ENCODE results near the gene ZNF223.
A peak's percentile ranks its signal among the peaks of the same experiment; 100 is the strongest.

ZNF223 gene

DNA sequence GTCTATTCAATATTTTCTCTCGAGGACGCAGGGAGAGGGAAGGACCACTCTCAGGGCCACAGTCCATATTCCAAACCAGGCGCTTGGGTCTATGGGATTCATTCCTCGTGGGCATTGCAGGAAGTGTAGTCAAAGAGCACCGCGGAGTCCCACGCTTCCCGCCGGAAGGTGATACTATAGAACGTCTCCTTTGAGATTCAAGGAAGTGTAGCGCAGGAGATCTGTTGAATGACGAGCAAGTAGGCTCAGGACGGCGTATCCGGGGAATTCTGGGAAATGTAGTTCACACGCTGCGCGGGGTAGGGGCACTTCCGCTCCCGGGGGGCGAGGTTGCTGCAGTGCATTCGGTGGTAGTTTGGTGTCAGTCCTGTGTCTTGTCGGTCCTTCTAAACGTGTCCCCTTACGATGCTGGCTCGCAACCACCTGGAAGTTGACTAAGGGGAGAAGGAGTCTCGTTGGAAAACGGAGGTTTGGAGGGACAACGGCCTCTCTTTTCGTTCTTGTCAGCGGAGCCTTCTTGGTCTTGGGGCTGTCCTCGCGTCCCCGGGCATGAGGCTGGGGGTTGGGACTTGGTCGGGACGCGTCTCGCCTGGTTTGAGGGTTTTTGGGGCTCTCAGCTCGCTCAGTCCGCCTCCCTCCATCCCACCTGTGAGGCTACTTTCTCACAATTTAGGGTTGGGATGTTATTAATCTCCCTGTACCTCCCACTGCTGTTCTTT is 20.1 kb downstream of the ZNF223 start, which contains the start of gene ZNF284:
Gene ZNF284 (plus strand): TSS at position 336 of the 719 bp plus-strand sequence. CDS start 4,231 bp downstream, outside the sequence.
- peaks cover 5 to 12% of the 10 kb centered on the region in 2 donors for H3K4me1 ChIP-seq (ENCODE audit: control insufficient read depth in 1 of 2, insufficient read depth in 2 of 2, low read length in 2 of 2)
- H3K27ac ChIP-seq (ENCODE audit: low read length) = peak within 1 kb of the TSS; percentile 28
- H3K9me3 ChIP-seq (ENCODE audit: control insufficient read depth in 1 of 2, low read length in 2 of 2) = peaks cover 6 to 12% of the 10 kb centered on the region in 2 donors
- H3K36me3 ChIP-seq (ENCODE audit: control insufficient read depth in 1 of 2, insufficient read depth in 2 of 2, low read length in 2 of 2) = peaks cover 4 to 24% of the 10 kb centered on the region in 2 donors
- H3K27me3 ChIP-seq (ENCODE audit: low read depth, low read length) = no peaks in the 10 kb centered on the region
- H3K4me3 ChIP-seq (ENCODE audit: low read depth in 1 of 2, low read length in 2 of 2) = peak within 1 kb of the TSS; percentile 79 to 97

DNA sequence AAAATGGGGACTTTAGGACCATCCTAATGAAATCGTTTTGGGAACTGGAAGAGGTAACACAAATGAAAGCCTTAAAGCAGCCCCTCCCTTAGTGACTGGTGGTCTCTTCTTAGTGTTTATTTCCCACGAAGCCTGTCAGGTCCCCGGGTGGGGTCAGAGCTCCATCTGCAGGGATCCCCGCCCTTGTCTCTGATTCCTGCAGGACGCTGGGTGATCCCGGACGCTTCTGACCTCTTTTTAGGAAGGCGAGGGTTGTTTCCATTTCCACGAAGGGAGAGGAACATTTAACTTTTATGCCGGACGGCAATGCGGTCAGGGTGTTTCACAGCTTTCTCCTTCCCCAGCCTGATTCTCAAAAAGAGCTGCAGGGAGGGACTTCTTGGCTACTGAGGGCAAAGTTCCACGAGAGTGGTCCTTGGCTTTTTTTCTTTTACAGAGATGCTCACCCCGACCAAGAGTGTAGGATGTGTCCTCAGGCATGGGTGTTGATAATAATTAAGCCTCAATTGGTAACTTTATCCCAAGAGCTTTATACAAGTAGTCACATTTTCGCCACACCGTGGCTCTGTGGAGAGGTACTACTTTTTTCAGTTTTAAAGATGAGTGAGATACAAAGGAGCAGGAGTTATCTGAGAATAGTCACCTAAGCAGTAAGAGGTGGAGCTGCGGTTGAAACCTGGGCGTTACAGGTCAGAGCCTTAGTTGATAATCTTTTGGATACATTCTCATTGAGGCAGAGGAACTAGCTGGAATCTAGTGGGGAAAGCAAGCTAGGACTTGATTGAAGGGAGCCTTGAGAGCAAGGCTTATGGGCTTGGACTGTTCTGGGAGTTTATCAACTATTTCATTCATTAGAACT is 20.9 kb downstream of the ZNF223 start:
- Histone ChIP-seq H3K36me3 (ENCODE audit: control insufficient read depth in 1 of 2, insufficient read depth in 2 of 2, low read length in 2 of 2) (peaks cover 2 to 23% of the 10 kb centered on the region in 2 donors), H3K27me3 (ENCODE audit: low read depth, low read length) (no peaks in the 10 kb centered on the region), H3K27ac (ENCODE audit: low read length) (peak overlapping the region; percentile 8), H3K9me3 (ENCODE audit: control insufficient read depth in 1 of 2, low read length in 2 of 2) (peaks cover under 1 to 5% of the 10 kb centered on the region in 2 donors), H3K4me3 (ENCODE audit: low read depth in 1 of 2, low read length in 2 of 2) (peak overlapping the region; percentile 79 to 97), H3K4me1 (ENCODE audit: control insufficient read depth in 1 of 2, insufficient read depth in 2 of 2, low read length in 2 of 2) (peaks cover 5 to 12% of the 10 kb centered on the region in 2 donors)

DNA sequence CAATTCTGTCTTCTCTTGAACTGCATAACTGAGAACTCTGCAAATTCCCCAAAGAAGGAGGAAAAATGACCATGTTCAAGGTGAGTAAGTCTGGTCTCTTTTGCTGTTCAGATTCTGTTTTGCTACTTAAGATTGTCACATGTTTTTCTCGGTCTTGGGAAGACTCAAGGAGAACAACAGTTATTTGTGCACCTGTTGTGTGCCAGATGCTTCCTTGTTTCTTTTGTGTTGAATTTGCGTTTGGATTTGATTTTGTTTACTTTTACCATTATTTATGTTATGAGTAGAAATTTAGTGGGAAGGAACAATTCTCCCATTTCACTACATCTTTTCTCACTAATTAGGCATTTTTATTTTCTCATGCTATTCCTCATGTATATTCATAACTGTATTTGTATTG is 24.5 kb downstream of the ZNF223 start:
- H3K36me3 ChIP-seq (ENCODE audit: control insufficient read depth in 1 of 2, insufficient read depth in 2 of 2, low read length in 2 of 2) = peaks cover 13 to 24% of the 10 kb centered on the region in 2 donors
- H3K4me1 ChIP-seq (ENCODE audit: control insufficient read depth in 1 of 2, insufficient read depth in 2 of 2, low read length in 2 of 2) = peaks cover 5 to 12% of the 10 kb centered on the region in 2 donors
- H3K9me3 ChIP-seq (ENCODE audit: control insufficient read depth in 1 of 2, low read length in 2 of 2) = no peaks in the 10 kb centered on the region
- no peak overlapping the region for H3K4me3 ChIP-seq (ENCODE audit: low read depth in 1 of 2, low read length in 2 of 2)
- H3K27me3 ChIP-seq (ENCODE audit: low read depth, low read length) = no peaks in the 10 kb centered on the region
- H3K27ac ChIP-seq (ENCODE audit: low read length) = no peak overlapping the region

DNA sequence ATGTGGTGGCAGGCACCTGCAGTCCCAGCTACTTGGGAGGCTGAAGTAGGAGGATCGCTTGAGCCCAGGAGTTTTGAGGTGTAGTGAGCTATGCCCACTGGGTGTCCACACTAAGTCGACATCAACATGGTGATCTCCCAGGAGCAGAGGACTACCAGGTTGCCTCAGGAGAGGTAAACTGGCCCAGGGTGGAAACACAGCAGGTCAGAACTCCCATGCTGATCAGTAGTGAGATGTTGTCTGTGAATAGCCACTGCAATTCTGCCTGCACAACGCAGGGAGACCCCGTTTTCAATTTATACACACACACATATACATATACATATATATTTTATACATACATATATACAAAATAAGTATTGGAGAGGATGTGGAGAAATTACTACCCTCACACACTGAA is 40.3 kb downstream of the ZNF223 start:
- Histone ChIP-seq H3K4me1 (ENCODE audit: control insufficient read depth in 1 of 2, insufficient read depth in 2 of 2, low read length in 2 of 2) (peaks cover 0 to 11% of the 10 kb centered on the region in 2 donors), H3K36me3 (ENCODE audit: control insufficient read depth in 1 of 2, insufficient read depth in 2 of 2, low read length in 2 of 2) (peaks cover 3 to 21% of the 10 kb centered on the region in 2 donors), H3K9me3 (ENCODE audit: control insufficient read depth in 1 of 2, low read length in 2 of 2) (no peaks in the 10 kb centered on the region), H3K4me3 (ENCODE audit: low read depth in 1 of 2, low read length in 2 of 2) (no peak overlapping the region), H3K27me3 (ENCODE audit: low read depth, low read length) (no peaks in the 10 kb centered on the region), H3K27ac (ENCODE audit: low read length) (no peak overlapping the region)

DNA sequence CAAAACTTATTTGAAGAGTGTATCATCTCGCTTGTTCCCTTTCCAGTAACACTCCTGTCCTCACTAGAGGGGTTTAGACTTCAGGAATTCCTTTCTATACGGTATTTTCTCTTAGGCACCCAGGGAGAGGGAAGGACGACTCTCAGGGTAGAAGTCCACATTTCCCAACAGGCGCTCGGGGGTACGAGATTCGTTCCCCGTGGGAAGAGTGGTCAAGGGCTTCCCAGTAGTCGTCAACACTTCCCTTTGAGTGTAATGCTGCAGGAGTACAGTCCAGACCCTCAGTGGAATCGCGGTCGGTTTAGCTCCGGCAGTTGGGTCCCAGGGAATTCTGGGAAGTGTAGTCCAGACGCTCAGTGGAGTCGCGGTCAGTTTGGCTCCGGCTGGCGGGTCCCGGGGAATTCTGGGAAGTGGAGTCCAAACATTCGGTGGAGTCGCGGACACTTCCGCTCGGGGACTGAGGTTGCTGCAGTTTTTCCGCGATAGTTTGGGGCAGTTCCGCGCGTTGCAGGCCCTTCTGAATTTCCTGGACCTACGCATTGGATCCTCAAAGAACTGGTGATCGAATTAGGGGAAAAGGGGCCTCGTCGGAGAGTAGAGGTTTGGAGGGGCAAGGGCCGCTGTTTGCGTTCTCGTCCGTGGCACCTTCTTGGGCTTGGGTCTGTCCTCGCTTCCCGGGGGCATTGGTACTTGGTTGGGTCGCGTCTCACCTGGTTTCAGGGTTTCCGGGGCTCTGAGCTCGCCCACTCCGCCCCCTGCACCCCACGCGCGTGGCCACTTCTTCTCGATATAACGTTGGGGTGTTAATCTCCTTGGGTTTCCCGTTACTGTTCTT is 42.3 kb downstream of the ZNF223 start, which contains the start of gene ZNF224:
Gene ZNF224 (plus strand): TSS at position 431 of the 835 bp plus-strand sequence. CDS start 3,513 bp downstream, outside the sequence.
- Histone ChIP-seq H3K4me3 (ENCODE audit: low read depth in 1 of 2, low read length in 2 of 2) (peak within 1 kb of the TSS; percentile 89 to 94), H3K36me3 (ENCODE audit: control insufficient read depth in 1 of 2, insufficient read depth in 2 of 2, low read length in 2 of 2) (peaks cover 16 to 28% of the 10 kb centered on the region in 2 donors), H3K9me3 (ENCODE audit: control insufficient read depth in 1 of 2, low read length in 2 of 2) (peaks cover 0 to 2% of the 10 kb centered on the region in 2 donors), H3K27ac (ENCODE audit: low read length) (peak within 1 kb of the TSS; percentile 85), H3K27me3 (ENCODE audit: low read depth, low read length) (no peaks in the 10 kb centered on the region), H3K4me1 (ENCODE audit: control insufficient read depth in 1 of 2, insufficient read depth in 2 of 2, low read length in 2 of 2) (peaks cover 0 to 11% of the 10 kb centered on the region in 2 donors)

DNA sequence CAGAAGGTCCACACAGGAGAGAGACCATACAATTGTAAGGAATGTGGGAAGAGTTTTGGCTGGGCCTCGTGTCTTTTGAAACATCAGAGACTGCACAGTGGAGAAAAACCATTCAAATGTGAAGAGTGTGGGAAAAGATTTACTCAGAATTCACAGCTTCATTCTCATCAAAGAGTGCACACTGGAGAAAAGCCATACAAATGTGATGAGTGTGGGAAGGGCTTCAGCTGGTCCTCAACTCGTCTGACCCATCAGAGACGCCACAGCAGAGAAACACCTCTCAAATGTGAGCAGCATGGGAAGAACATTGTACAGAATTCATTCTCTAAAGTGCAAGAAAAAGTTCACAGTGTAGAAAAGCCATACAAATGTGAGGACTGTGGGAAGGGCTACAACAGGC is 55.9 kb downstream of the ZNF223 start:
- Histone ChIP-seq H3K27me3 (ENCODE audit: low read depth, low read length) (no peaks in the 10 kb centered on the region), H3K27ac (ENCODE audit: low read length) (no peak overlapping the region), H3K36me3 (ENCODE audit: control insufficient read depth in 1 of 2, insufficient read depth in 2 of 2, low read length in 2 of 2) (peaks cover 26 to 65% of the 10 kb centered on the region in 2 donors), H3K4me1 (ENCODE audit: control insufficient read depth in 1 of 2, insufficient read depth in 2 of 2, low read length in 2 of 2) (peaks cover 4 to 8% of the 10 kb centered on the region in 2 donors), H3K9me3 (ENCODE audit: control insufficient read depth in 1 of 2, low read length in 2 of 2) (peaks cover 42 to 67% of the 10 kb centered on the region in 2 donors), H3K4me3 (ENCODE audit: low read depth in 1 of 2, low read length in 2 of 2) (peak overlapping the region; percentile 9 to 60)

DNA sequence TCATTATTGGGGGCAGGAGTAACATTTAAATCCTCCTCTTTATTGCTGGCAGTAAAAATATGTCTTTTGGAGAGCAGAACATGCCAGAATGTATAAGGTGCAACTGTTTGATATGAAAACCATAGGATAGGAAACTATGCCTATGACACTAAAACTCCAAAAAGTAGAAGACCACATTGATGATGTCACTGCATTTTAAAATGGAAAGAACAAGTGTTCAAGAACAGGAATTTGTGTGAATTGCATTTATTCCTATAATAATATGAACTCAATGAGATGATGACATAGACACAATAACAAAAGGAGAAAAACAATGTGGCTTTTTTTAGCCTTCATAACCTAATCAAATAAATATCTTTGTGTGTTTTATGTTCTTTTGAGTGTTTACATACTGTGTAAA is 57.6 kb downstream of the ZNF223 start:
- no peaks in the 10 kb centered on the region for H3K27me3 ChIP-seq (ENCODE audit: low read depth, low read length)
- H3K27ac ChIP-seq (ENCODE audit: low read length) = no peak overlapping the region
- peak overlapping the region in 1 of 2 donors; percentile 29 for H3K4me3 ChIP-seq (ENCODE audit: low read depth in 1 of 2, low read length in 2 of 2)
- peaks cover 20 to 48% of the 10 kb centered on the region in 2 donors for H3K36me3 ChIP-seq (ENCODE audit: control insufficient read depth in 1 of 2, insufficient read depth in 2 of 2, low read length in 2 of 2)
- H3K4me1 ChIP-seq (ENCODE audit: control insufficient read depth in 1 of 2, insufficient read depth in 2 of 2, low read length in 2 of 2) = peaks cover 4 to 13% of the 10 kb centered on the region in 2 donors
- peaks cover 35 to 53% of the 10 kb centered on the region in 2 donors for H3K9me3 ChIP-seq (ENCODE audit: control insufficient read depth in 1 of 2, low read length in 2 of 2)

DNA sequence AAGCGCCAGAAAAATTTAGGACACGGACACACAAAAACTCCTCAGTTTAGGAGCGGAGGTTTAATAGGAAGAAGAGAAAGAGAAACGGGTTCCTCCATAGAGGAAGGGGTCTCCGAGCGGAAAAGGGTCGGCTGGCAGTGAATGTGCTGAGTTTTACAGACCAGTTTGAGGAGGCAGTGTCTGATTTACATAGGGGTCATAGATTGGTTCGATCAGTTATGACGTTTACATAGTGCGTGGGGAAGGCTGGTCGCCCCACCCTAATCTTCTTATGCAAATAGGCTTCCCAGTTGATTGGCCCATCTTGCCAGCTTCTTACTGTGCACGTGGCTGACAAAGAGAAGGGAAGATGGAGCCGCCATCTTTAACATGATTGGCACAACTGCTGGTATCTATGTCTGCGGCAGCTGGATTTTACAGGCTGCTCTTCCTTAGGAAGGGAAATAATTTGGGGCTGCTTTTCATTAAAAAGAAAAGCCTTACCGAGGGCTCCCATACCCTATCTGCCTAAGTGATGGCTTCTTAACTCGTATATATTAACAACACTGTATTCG is 60.2 kb downstream of the ZNF223 start:
- peaks cover 21 to 37% of the 10 kb centered on the region in 2 donors for H3K9me3 ChIP-seq (ENCODE audit: control insufficient read depth in 1 of 2, low read length in 2 of 2)
- peaks cover 4 to 16% of the 10 kb centered on the region in 2 donors for H3K4me1 ChIP-seq (ENCODE audit: control insufficient read depth in 1 of 2, insufficient read depth in 2 of 2, low read length in 2 of 2)
- H3K36me3 ChIP-seq (ENCODE audit: control insufficient read depth in 1 of 2, insufficient read depth in 2 of 2, low read length in 2 of 2) = peaks cover 14 to 32% of the 10 kb centered on the region in 2 donors
- H3K27me3 ChIP-seq (ENCODE audit: low read depth, low read length) = no peaks in the 10 kb centered on the region
- H3K4me3 ChIP-seq (ENCODE audit: low read depth in 1 of 2, low read length in 2 of 2) = peak overlapping the region; percentile 87 to 97
- no peak overlapping the region for H3K27ac ChIP-seq (ENCODE audit: low read length)

DNA sequence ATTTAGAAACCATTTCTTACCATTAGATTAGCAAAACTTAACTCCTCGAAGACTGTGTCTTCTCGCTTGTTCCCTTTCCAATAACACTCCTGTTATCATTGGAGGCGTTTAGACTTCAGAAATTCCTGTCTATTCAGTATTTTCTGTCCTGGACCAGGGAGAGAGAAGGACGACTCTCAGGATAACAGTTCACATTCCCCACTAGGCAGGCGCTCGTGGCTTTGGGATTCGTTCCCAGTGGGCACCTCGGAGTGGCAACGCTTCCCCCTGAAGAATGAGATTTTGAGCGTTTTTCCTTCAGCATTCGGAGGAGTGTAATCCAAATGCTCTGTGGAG is 60.9 kb downstream of the ZNF223 start:
- H3K9me3 ChIP-seq (ENCODE audit: control insufficient read depth in 1 of 2, low read length in 2 of 2) = peaks cover 13 to 29% of the 10 kb centered on the region in 2 donors
- H3K4me3 ChIP-seq (ENCODE audit: low read depth in 1 of 2, low read length in 2 of 2) = peak overlapping the region; percentile 87 to 97
- peak overlapping the region; percentile 64 for H3K27ac ChIP-seq (ENCODE audit: low read length)
- no peaks in the 10 kb centered on the region for H3K27me3 ChIP-seq (ENCODE audit: low read depth, low read length)
- peaks cover 4 to 16% of the 10 kb centered on the region in 2 donors for H3K4me1 ChIP-seq (ENCODE audit: control insufficient read depth in 1 of 2, insufficient read depth in 2 of 2, low read length in 2 of 2)
- H3K36me3 ChIP-seq (ENCODE audit: control insufficient read depth in 1 of 2, insufficient read depth in 2 of 2, low read length in 2 of 2) = peaks cover 14 to 29% of the 10 kb centered on the region in 2 donors

DNA sequence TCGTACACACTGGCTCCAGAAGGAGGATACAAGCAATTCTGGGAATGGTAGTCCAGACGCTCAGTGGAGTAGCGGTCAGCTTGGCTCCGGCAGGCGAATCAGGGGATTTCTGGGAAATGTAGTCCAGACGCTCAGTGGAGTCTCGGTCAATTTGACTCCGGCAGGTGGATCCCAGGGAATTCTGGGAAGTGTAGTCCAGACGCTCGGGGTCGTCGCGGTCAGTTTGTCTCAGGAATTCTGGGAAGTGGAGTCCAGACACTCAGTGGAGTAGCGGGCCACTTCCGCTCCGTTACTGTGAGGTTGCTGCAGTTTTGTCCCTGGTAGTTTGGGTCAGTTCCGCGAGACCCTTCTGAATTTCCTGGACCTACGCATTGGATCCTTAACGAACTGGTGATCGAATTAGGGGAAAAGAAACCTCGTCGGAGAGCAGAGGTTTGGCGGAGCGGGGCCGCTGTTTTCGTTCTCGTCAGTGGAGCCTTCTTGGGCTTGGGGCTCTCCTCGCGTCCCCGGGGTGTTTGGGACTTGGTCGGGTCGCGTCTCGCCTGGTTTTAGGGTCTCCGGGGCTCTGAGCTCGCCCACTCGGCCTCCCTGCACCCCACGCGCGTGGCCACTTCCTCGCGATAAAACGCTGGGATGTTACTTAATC is 61.4 kb downstream of the ZNF223 start, which contains the start of gene ZNF225:
Gene ZNF225 (plus strand): TSS at position 262 of the 646 bp plus-strand sequence. CDS start 2,429 bp downstream, outside the sequence.
- peaks cover 9 to 24% of the 10 kb centered on the region in 2 donors for H3K9me3 ChIP-seq (ENCODE audit: control insufficient read depth in 1 of 2, low read length in 2 of 2)
- H3K27me3 ChIP-seq (ENCODE audit: low read depth, low read length) = no peaks in the 10 kb centered on the region
- H3K4me1 ChIP-seq (ENCODE audit: control insufficient read depth in 1 of 2, insufficient read depth in 2 of 2, low read length in 2 of 2) = peaks cover 4 to 16% of the 10 kb centered on the region in 2 donors
- peak within 1 kb of the TSS; percentile 88 for H3K27ac ChIP-seq (ENCODE audit: low read length)
- peaks cover 15 to 28% of the 10 kb centered on the region in 2 donors for H3K36me3 ChIP-seq (ENCODE audit: control insufficient read depth in 1 of 2, insufficient read depth in 2 of 2, low read length in 2 of 2)
- peak within 1 kb of the TSS; percentile 87 to 97 for H3K4me3 ChIP-seq (ENCODE audit: low read depth in 1 of 2, low read length in 2 of 2)

Data from muscle layer of duodenum (tissue), 2 donors.